ENCODE measurements around the gene SLC51B. TPM values are rescaled to one million over a fixed set of nuclear protein-coding genes. Genes with fewer than 3 reads are reported as not detected.

Gene SLC51B
- total RNA-seq, 1 experiment from 2014 or later = not detected

DNA sequence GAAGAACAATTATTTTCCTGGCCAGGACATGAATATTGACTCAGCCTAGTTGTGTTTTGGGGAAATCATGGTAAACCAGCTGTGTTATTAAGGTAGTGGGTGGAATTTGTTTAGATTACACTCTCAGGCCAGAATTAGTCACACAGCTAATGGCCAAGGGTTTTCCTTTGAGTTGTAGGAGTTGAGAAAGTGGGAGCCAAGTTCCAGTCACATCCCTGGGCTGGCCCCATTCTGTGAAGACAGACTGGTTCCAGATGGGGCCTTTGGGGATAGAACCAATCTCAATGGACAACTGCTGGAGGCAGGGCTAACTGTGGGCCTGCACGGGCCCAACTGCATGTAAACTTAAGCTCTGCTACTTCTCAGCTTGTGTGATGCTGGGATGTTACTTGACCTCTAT lies 24.0 kb downstream of the SLC51B start:
- BruUV-seq (replicated peaks) = no TSS peak
- H3K27me3 ChIP-seq (replicated peaks; ENCODE audit: insufficient read depth, low read depth, low read length, poor library complexity) = no peaks in the 10 kb centered on the region
- DNase-seq (ENCODE audit: low spot score) = no peak
- no peak overlapping the region for H3K4me3 ChIP-seq (ENCODE audit: low read depth, low read length, poor library complexity, severe bottlenecking)
- no peaks in the 10 kb centered on the region for H3K9me3 ChIP-seq (ENCODE audit: low read depth, low read length, poor library complexity, severe bottlenecking)
- H3K4me1 ChIP-seq (ENCODE audit: insufficient read depth, low read length, poor library complexity, severe bottlenecking) = peaks cover 14% of the 10 kb centered on the region
- CTCF ChIA-PET = interaction anchor here (1.0 kb wide), 1 partner anchor 32 kb away, joined by 3 read pairs; no protein-coding TSS in a partner anchor
- H3K36me3 ChIP-seq (ENCODE audit: insufficient read depth, low read length, poor library complexity, severe bottlenecking) = no peaks in the 10 kb centered on the region
- intact Hi-C loops (cut with micrococcal nuclease; ENCODE audit: unreplicated experiment) = no loop called here
- TF ChIP-seq EZH2 (IDR thresholded peaks at IDR 0.05; ENCODE audit: borderline replicate concordance, low read depth, low read length, poor library complexity, severe bottlenecking) = no peak
- TF ChIP-seq, protein P1, sequence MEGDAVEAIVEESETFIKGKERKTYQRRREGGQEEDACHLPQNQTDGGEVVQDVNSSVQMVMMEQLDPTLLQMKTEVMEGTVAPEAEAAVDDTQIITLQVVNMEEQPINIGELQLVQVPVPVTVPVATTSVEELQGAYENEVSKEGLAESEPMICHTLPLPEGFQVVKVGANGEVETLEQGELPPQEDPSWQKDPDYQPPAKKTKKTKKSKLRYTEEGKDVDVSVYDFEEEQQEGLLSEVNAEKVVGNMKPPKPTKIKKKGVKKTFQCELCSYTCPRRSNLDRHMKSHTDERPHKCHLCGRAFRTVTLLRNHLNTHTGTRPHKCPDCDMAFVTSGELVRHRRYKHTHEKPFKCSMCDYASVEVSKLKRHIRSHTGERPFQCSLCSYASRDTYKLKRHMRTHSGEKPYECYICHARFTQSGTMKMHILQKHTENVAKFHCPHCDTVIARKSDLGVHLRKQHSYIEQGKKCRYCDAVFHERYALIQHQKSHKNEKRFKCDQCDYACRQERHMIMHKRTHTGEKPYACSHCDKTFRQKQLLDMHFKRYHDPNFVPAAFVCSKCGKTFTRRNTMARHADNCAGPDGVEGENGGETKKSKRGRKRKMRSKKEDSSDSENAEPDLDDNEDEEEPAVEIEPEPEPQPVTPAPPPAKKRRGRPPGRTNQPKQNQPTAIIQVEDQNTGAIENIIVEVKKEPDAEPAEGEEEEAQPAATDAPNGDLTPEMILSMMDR (conservative IDR thresholded peaks at IDR 0.05; ENCODE audit: low read depth, low read length) = no peak
- no peak overlapping the region for H3K27ac ChIP-seq (ENCODE audit: low read depth, low read length, poor library complexity, severe bottlenecking)
- POLR2A ChIA-PET (ENCODE audit: low non-redundant PET) = interaction anchor here (0.5 kb wide), 1 partner anchor 427 kb away, joined by 4 read pairs; no protein-coding TSS in a partner anchor

DNA sequence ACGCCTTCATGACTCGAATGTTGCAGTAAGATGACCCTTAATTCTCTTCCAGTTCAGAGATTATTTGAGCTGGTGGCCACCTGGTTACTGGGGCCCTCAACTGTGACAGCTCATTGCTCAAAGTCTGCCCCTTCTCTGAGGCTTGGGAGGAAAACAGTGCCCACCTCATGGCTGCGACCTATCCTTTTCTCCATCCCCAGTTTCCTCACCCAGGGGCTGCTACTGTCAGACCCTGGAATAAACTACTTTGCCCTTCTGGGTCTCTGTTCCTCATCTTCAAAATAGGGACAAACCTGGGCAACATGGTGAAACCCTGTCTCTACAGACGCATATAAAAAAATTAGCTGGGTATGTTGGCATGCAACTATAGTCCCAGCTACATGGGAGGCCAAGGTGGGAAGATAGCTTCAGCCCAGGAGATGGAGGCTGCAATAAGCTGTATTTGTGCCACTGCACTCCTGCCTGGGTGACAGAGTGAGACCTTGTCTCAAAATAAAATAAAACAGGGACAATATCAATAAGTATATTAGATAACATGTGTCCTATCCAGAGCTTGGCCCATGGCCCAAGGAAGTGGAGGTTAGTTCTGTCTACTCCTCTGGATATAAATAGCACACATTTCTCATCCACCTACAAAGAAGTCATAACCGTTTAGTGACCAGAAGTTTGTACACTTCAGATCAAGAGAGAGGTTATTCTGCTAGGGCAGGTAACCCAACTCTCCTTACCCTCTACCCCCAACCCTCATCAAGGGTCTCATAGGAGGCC lies 24.8 kb downstream of the SLC51B start:
- Histone ChIP-seq H3K4me3 (ENCODE audit: low read depth, low read length, poor library complexity, severe bottlenecking) (no peak overlapping the region), H3K36me3 (ENCODE audit: insufficient read depth, low read length, poor library complexity, severe bottlenecking) (no peaks in the 10 kb centered on the region), H3K4me1 (ENCODE audit: insufficient read depth, low read length, poor library complexity, severe bottlenecking) (peaks cover 14% of the 10 kb centered on the region), H3K27me3 (replicated peaks; ENCODE audit: insufficient read depth, low read depth, low read length, poor library complexity) (no peaks in the 10 kb centered on the region), H3K9me3 (ENCODE audit: low read depth, low read length, poor library complexity, severe bottlenecking) (no peaks in the 10 kb centered on the region), H3K27ac (ENCODE audit: low read depth, low read length, poor library complexity, severe bottlenecking) (no peak overlapping the region)
- POLR2A ChIA-PET (ENCODE audit: low non-redundant PET) = interaction anchor here (0.5 kb wide), 1 partner anchor 426 kb away, joined by 4 read pairs; no protein-coding TSS in a partner anchor
- DNase-seq (ENCODE audit: low spot score) = no peak
- BruUV-seq (replicated peaks) = no TSS peak
- CTCF ChIA-PET = interaction anchor here (1.0 kb wide), 1 partner anchor 32 kb away, joined by 3 read pairs; no protein-coding TSS in a partner anchor
- TF ChIP-seq EZH2 (IDR thresholded peaks at IDR 0.05; ENCODE audit: borderline replicate concordance, low read depth, low read length, poor library complexity, severe bottlenecking) = no peak
- TF ChIP-seq, protein P1 (conservative IDR thresholded peaks at IDR 0.05; ENCODE audit: low read depth, low read length) = no peak
- intact Hi-C loops (cut with micrococcal nuclease; ENCODE audit: unreplicated experiment) = no loop called here

DNA sequence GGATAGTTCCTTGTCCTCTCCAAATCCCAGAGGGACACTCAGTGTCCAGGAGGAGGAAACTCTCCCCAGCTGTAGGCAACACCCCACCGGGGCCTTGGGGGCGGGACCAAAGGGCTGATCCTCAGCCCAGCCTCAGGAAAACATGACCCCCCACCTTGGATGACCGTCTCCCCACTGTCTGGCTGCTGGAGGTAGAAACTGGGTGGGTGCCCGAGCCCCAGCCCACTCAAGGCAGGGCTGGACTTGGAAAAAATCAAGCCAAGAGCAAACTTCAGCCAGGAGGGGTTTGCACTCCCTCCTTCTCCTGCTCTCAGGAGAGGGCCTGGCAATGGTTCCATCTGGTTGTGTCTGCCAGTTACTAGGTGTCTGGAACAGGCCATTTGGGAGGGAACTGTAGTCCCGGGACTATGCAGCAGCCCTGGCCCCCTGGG lies 26.2 kb downstream of the SLC51B start:
- CTCF ChIA-PET = no interaction called here
- H3K4me3 ChIP-seq (ENCODE audit: low read depth, low read length, poor library complexity, severe bottlenecking) = no peak overlapping the region
- H3K9me3 ChIP-seq (ENCODE audit: low read depth, low read length, poor library complexity, severe bottlenecking) = no peaks in the 10 kb centered on the region
- H3K36me3 ChIP-seq (ENCODE audit: insufficient read depth, low read length, poor library complexity, severe bottlenecking) = no peaks in the 10 kb centered on the region
- H3K27me3 ChIP-seq (replicated peaks; ENCODE audit: insufficient read depth, low read depth, low read length, poor library complexity) = no peaks in the 10 kb centered on the region
- intact Hi-C loops (cut with micrococcal nuclease; ENCODE audit: unreplicated experiment) = no loop called here
- no peak for DNase-seq (ENCODE audit: low spot score)
- no peak for TF ChIP-seq EZH2 (IDR thresholded peaks at IDR 0.05; ENCODE audit: borderline replicate concordance, low read depth, low read length, poor library complexity, severe bottlenecking)
- TF ChIP-seq, protein P1 (conservative IDR thresholded peaks at IDR 0.05; ENCODE audit: low read depth, low read length) = no peak
- POLR2A ChIA-PET (ENCODE audit: low non-redundant PET) = no interaction called here
- H3K27ac ChIP-seq (ENCODE audit: low read depth, low read length, poor library complexity, severe bottlenecking) = no peak overlapping the region
- peaks cover 14% of the 10 kb centered on the region for H3K4me1 ChIP-seq (ENCODE audit: insufficient read depth, low read length, poor library complexity, severe bottlenecking)
- no TSS peak for BruUV-seq (replicated peaks)

Measured in A673 (cell line).